Upper lobe of left lung (tissue), 6 donors: Measurements from ENCODE around the gene PTPRN2. TPM values are rescaled to one million over a fixed set of nuclear protein-coding genes. Genes with fewer than 3 reads are reported as not detected.
A peak's percentile ranks its signal among the peaks of the same experiment; 100 is the strongest.

Experiments used
- ATAC-seq, 2 donors: fragments of 200-7000 bp; cut with Tn5 transposase; one replicate each; pipeline ENCODE4 v1.9.1; 2022; ENCODE audit warnings: mild to moderate bottlenecking in 2 of 2, moderate library complexity in 2 of 2; ENCODE audit not compliant: low FRiP score in 2 of 2
- DNase-seq, 2 donors: peaks; one replicate each; pipeline ENCODE4 v3.0.0-alpha.2; 2019 to 2020
- H3K27ac ChIP-seq, 4 donors: fragments of 200-600 bp; sonication (generic); one replicate each; pipeline ENCODE4 v1.5.1; 2016 to 2019
- H3K27me3 ChIP-seq, 4 donors: fragments of 200-600 bp; sonication (generic); one replicate each; pipeline ENCODE4 v1.5.1; 2017 to 2019
- H3K36me3 ChIP-seq, 4 donors: fragments of 200-600 bp; sonication (generic); one replicate each; pipeline ENCODE4 v1.5.1; 2016 to 2019
- H3K4me1 ChIP-seq, 4 donors: fragments of 200-600 bp; sonication (generic); one replicate each; pipeline ENCODE4 v1.5.1; 2018 to 2019
- H3K4me3 ChIP-seq, 4 donors: fragments of 200-600 bp; sonication (generic); one replicate each; pipeline ENCODE4 v1.5.1; 2017 to 2019; ENCODE audit warnings: mild to moderate bottlenecking in 2 of 4, moderate library complexity in 1 of 4
- H3K9me3 ChIP-seq, 4 donors: fragments of 200-600 bp; sonication (generic); one replicate each; pipeline ENCODE4 v1.5.1; 2018 to 2019
- CTCF ChIP-seq, 6 experiments: fragments of 450-650 bp in 4 of 6; fragments of 200-600 bp in 2 of 6; sonication (generic) in 2 of 6; IDR thresholded peaks; one replicate each; pipeline ENCODE4 v1.5.1; 2016 to 2019; ENCODE audit warnings: antibody characterized with exemption in 6 of 6
- EP300 ChIP-seq, 4 donors: sonication (generic); formaldehyde crosslinking; IDR thresholded peaks; one replicate each; pipeline ENCODE4 v1.5.1; 2017; ENCODE audit warnings: antibody characterized with exemption in 4 of 4, control low read depth in 2 of 4
- POLR2A ChIP-seq, 4 donors: fragments of 450-650 bp; IDR thresholded peaks; one replicate each; pipeline ENCODE4 v1.5.1; 2016 to 2017; ENCODE audit warnings: antibody characterized with exemption in 4 of 4, mild to moderate bottlenecking in 2 of 4
- POLR2AphosphoS5 ChIP-seq, 2 donors: sonication (generic); formaldehyde crosslinking; IDR thresholded peaks; one replicate each; pipeline ENCODE4 v1.5.1; 2017; ENCODE audit warnings: antibody characterized with exemption in 2 of 2
- WGBS, 2 donors: methylation state at CpG; one replicate each; pipeline ENCODE4 v1.1.5; 2017 to 2018; 5-methylcytosine and 5-hydroxymethylcytosine counted together
- total RNA-seq, 6 donors: library from RNA; depleted of rRNA in 4 of 6; stranded (reverse); fragments of >200 nt in 4 of 6; gene quantifications; one replicate each; pipeline versions ENCODE4 v1.1.0 to v1.2.1, GENCODE V29; 2016 to 2021
- donor health status: DM: no; HTN: no; CAD: no; lungs with moderate emphysema.
- donor health status: DM: no; HTN: yes; CAD: no; lungs with severe emphysema.

PTPRN2 gene
- total RNA-seq, 6 donors from 2014 or later = 3.3 to 7.9 (median 5.2) TPM

- TF ChIP-seq POLR2AphosphoS5 (IDR thresholded peaks at IDR 0.05) = no peak
- no peak for TF ChIP-seq CTCF (IDR thresholded peaks at IDR 0.05)
- TF ChIP-seq POLR2A (IDR thresholded peaks at IDR 0.05) = no peak
- no peak for TF ChIP-seq EP300 (IDR thresholded peaks at IDR 0.05)
- WGBS, 2 donors = 82 to 86% methylated on average over 33 to 47 of the region's 53 CpGs
- Histone ChIP-seq H3K4me1 (no peaks in the 10 kb centered on the region), H3K4me3 (no peak overlapping the region), H3K36me3 (no peaks in the 10 kb centered on the region), H3K9me3 (no peaks in the 10 kb centered on the region), H3K27me3 (no peaks in the 10 kb centered on the region), H3K27ac (no peak overlapping the region)
- peak; percentile 17 to 76 for DNase-seq
- no peak for ATAC-seq
Measured at GRCh38 chr7:158279539-158280447, 307.8 kb downstream of the PTPRN2 start.

- no peaks in the 10 kb centered on the region for H3K9me3 ChIP-seq
- no peak overlapping the region for H3K4me3 ChIP-seq
- H3K36me3 ChIP-seq = no peaks in the 10 kb centered on the region
- WGBS, 2 donors = 56 to 61% methylated on average over 7 to 9 of the region's 9 CpGs
- no peaks in the 10 kb centered on the region for H3K4me1 ChIP-seq
- H3K27me3 ChIP-seq = no peaks in the 10 kb centered on the region
- DNase-seq (peak in 1 of 2 donors; percentile 19), ATAC-seq (no peak)
- no peak for TF ChIP-seq POLR2A (IDR thresholded peaks at IDR 0.05)
- TF ChIP-seq CTCF (IDR thresholded peaks at IDR 0.05) = no peak
- no peak for TF ChIP-seq POLR2AphosphoS5 (IDR thresholded peaks at IDR 0.05)
- TF ChIP-seq EP300 (IDR thresholded peaks at IDR 0.05) = no peak
- H3K27ac ChIP-seq = no peak overlapping the region
Measured at GRCh38 chr7:158278745-158279320, 308.8 kb downstream of the PTPRN2 start.

- Histone ChIP-seq H3K4me3 (no peak overlapping the region), H3K9me3 (no peaks in the 10 kb centered on the region), H3K36me3 (no peaks in the 10 kb centered on the region), H3K27me3 (no peaks in the 10 kb centered on the region), H3K4me1 (no peaks in the 10 kb centered on the region), H3K27ac (no peak overlapping the region)
- peak; percentile 20 to 49 for DNase-seq
- no peak for ATAC-seq
- no peak for TF ChIP-seq POLR2AphosphoS5 (IDR thresholded peaks at IDR 0.05)
- TF ChIP-seq EP300 (IDR thresholded peaks at IDR 0.05) = no peak
- TF ChIP-seq CTCF (IDR thresholded peaks at IDR 0.05) = no peak
- no peak for TF ChIP-seq POLR2A (IDR thresholded peaks at IDR 0.05)
- 81 to 82% methylated on average over 8 to 29 of the region's 29 CpGs for WGBS, 2 donors
Measured at GRCh38 chr7:158277219-158278141, 310.1 kb downstream of the PTPRN2 start.

GRCh38 chr7:158276414-158277218 lies 311.0 kb downstream of the PTPRN2 start:
- ATAC-seq = peak in 1 of 2 donors; percentile 26

More at GRCh38 chr7:158276414-158277218, 311.0 kb downstream of the PTPRN2 start:
- no peak overlapping the region for H3K4me3 ChIP-seq
- H3K27me3 ChIP-seq = no peaks in the 10 kb centered on the region
- DNase-seq = peak; percentile 20 to 59
- no peak overlapping the region for H3K27ac ChIP-seq
- no peaks in the 10 kb centered on the region for H3K36me3 ChIP-seq
- TF ChIP-seq POLR2AphosphoS5 (IDR thresholded peaks at IDR 0.05) (no peak), EP300 (IDR thresholded peaks at IDR 0.05) (no peak), CTCF (IDR thresholded peaks at IDR 0.05) (no peak), POLR2A (IDR thresholded peaks at IDR 0.05) (no peak)
- H3K4me1 ChIP-seq = no peaks in the 10 kb centered on the region
- WGBS, 2 donors = 80 to 87% methylated on average over 12 to 32 of the region's 34 CpGs
- no peaks in the 10 kb centered on the region for H3K9me3 ChIP-seq
